Smooth muscle cell (in vitro differentiated cells): ENCODE results near the gene RETREG3. TPM values are rescaled to one million over a fixed set of nuclear protein-coding genes. Genes with fewer than 3 reads are reported as not detected.
"Not testable (repeated sequence)": the region's sequence is repeated elsewhere in the genome, so short reads cannot be mapped to it uniquely, and the experiment has no call there.

Experiments used
- DNase-seq: peaks from one replicate; lab custom pipeline; 2025; ENCODE audit not compliant: unreplicated experiment; lab: John Stamatoyannopoulos, UW
- H2AFZ ChIP-seq: fragments of 200-600 bp; sonication (generic); 2 replicates; pipeline ENCODE4 v1.6.0; 2016; ENCODE audit warnings: antibody characterized with exemption, low read depth, mild to moderate bottlenecking
- H3F3A ChIP-seq: fragments of 200-600 bp; sonication (generic); 2 replicates; pipeline ENCODE4 v1.6.0; 2017; ENCODE audit warnings: antibody characterized with exemption, low read depth
- H3K27ac ChIP-seq: fragments of 200-600 bp; sonication (generic); 2 replicates; pipeline ENCODE4 v1.5.1; 2016; ENCODE audit warnings: low read depth, mild to moderate bottlenecking
- H3K27me3 ChIP-seq: fragments of 200-600 bp; sonication (generic); 2 replicates; pipeline ENCODE4 v1.6.1; 2016; ENCODE audit warnings: low read depth, mild to moderate bottlenecking
- H3K36me3 ChIP-seq: fragments of 200-600 bp; sonication (generic); 2 replicates; pipeline ENCODE4 v1.5.1; 2016; ENCODE audit warnings: low read depth
- H3K4me1 ChIP-seq: fragments of 200-600 bp; sonication (generic); 2 replicates; pipeline ENCODE4 v1.5.1; 2016; ENCODE audit warnings: low read depth
- H3K4me2 ChIP-seq: fragments of 200-600 bp; sonication (generic); 2 replicates; pipeline ENCODE4 v1.6.0; 2016; ENCODE audit warnings: mild to moderate bottlenecking
- H3K4me3 ChIP-seq: fragments of 200-600 bp; sonication (generic); 2 replicates; pipeline ENCODE4 v1.5.1; 2016; ENCODE audit warnings: mild to moderate bottlenecking
- H3K79me2 ChIP-seq: fragments of 200-600 bp; sonication (generic); 2 replicates; pipeline ENCODE4 v1.6.0; 2016; ENCODE audit warnings: low read depth, mild to moderate bottlenecking
- H3K9ac ChIP-seq: fragments of 200-600 bp; sonication (generic); 2 replicates; pipeline ENCODE4 v1.6.0; 2016; ENCODE audit warnings: low read depth
- H3K9me3 ChIP-seq: fragments of 200-600 bp; sonication (generic); replicated peaks from 2 replicates; pipeline ENCODE4 v1.5.1; 2016; ENCODE audit warnings: low read depth
- H4K20me1 ChIP-seq: fragments of 200-600 bp; sonication (generic); 2 replicates; pipeline ENCODE4 v1.6.0; 2016; ENCODE audit warnings: low read depth
- CTCF ChIP-seq: fragments of 200-600 bp; sonication (generic); IDR thresholded peaks from 2 replicates; pipeline ENCODE4 v1.5.1; 2017; ENCODE audit warnings: borderline replicate concordance, mild to moderate bottlenecking, antibody characterized with exemption; ENCODE audit not compliant: insufficient read depth, poor library complexity, severe bottlenecking
- WGBS: methylation state at CpG from one replicate; pipeline ENCODE4 v1.1.7; 2016; ENCODE audit warnings: low lambda C conversion rate; 5-methylcytosine and 5-hydroxymethylcytosine counted together
- polyA plus RNA-seq: library from polyadenylated mRNA; unstranded; fragments of >200 nt; fragmentation: Nextera tagmentation; extraction: Ambion mirVana; gene quantifications from 2 replicates; pipeline ENCODE4 v1.2.1, GENCODE V29; 2016
- total RNA-seq: library from RNA; depleted of rRNA; stranded (reverse); fragments of >200 nt; gene quantifications from 2 replicates; pipeline ENCODE4 v1.2.3, GENCODE V29; 2014

Gene RETREG3
- total and polyA plus RNA-seq, 2 experiments from 2014 or later = 32.6 to 40.4 TPM

- H3F3A ChIP-seq = no peaks in the 10 kb centered on the region
- no peak overlapping the region for H3K9ac ChIP-seq
- no peak overlapping the region for H3K27ac ChIP-seq
- H3K79me2 ChIP-seq = no peaks in the 10 kb centered on the region
- H3K27me3 ChIP-seq = no peaks in the 10 kb centered on the region
- DNase-seq = no peak
- H3K4me3 ChIP-seq = no peak overlapping the region
- no peak overlapping the region for H2AFZ ChIP-seq
- no peaks in the 10 kb centered on the region for H4K20me1 ChIP-seq
- no peak for TF ChIP-seq CTCF
- WGBS = 81% methylated on average over 4 of the region's 4 CpGs
- no peaks in the 10 kb centered on the region for H3K9me3 ChIP-seq
- H3K36me3 ChIP-seq = peaks cover 2% of the 10 kb centered on the region
- H3K4me2 ChIP-seq = no peak overlapping the region
- no peaks in the 10 kb centered on the region for H3K4me1 ChIP-seq
Measured at GRCh38 chr17:42617956-42618431, 8.8 kb upstream of the RETREG3 start.

- WGBS = 98% methylated on average over 17 of the region's 17 CpGs
- DNase-seq = no peak
- H3K9me3 ChIP-seq = no peaks in the 10 kb centered on the region
- no peak overlapping the region for H3K27ac ChIP-seq
- H3K4me1 ChIP-seq = peaks cover 4% of the 10 kb centered on the region
- no peak for TF ChIP-seq CTCF
- H3K27me3 ChIP-seq = no peaks in the 10 kb centered on the region
- no peak overlapping the region for H3K9ac ChIP-seq
- H3K36me3 ChIP-seq = peaks cover 2% of the 10 kb centered on the region
- H4K20me1 ChIP-seq = no peaks in the 10 kb centered on the region
- no peak overlapping the region for H3K4me2 ChIP-seq
- no peak overlapping the region for H3K4me3 ChIP-seq
- H3K79me2 ChIP-seq = peaks cover 14% of the 10 kb centered on the region
- H2AFZ ChIP-seq = no peak overlapping the region
- H3F3A ChIP-seq = no peaks in the 10 kb centered on the region
Measured at GRCh38 chr17:42613699-42614295, 4.6 kb upstream of the RETREG3 start.

GRCh38 chr17:42612013-42612412, 2.8 kb upstream of the RETREG3 start:
- Histone ChIP-seq H3K27me3 (no peaks in the 10 kb centered on the region), H3K4me1 (peaks cover 17% of the 10 kb centered on the region), H3K9ac (no peak overlapping the region), H3K4me3 (no peak overlapping the region), H3K27ac (no peak overlapping the region), H3K9me3 (no peaks in the 10 kb centered on the region), H3K36me3 (peaks cover 2% of the 10 kb centered on the region), H3K79me2 (peaks cover 32% of the 10 kb centered on the region), H3K4me2 (no peak overlapping the region), H3F3A (no peaks in the 10 kb centered on the region), H2AFZ (no peak overlapping the region), H4K20me1 (peaks cover 16% of the 10 kb centered on the region)
- no peak for TF ChIP-seq CTCF
- 100% methylated on average over 4 of the region's 4 CpGs for WGBS
- no peak for DNase-seq

- WGBS = 13% methylated on average over 34 of the region's 42 CpGs
- H3K9me3 ChIP-seq, DNase-seq, H3K27me3 ChIP-seq, H3K36me3 ChIP-seq, H3F3A ChIP-seq: not testable (repeated sequence)
- Histone ChIP-seq H3K4me1 (peaks cover 17% of the 10 kb centered on the region), H3K4me3 (peak overlapping the region; percentile 79), H3K9ac (peak overlapping the region; percentile 75), H2AFZ (peak overlapping the region; percentile 93), H3K79me2 (peaks cover 51% of the 10 kb centered on the region), H3K4me2 (peak overlapping the region; percentile 93), H4K20me1 (peaks cover 35% of the 10 kb centered on the region), H3K27ac (peak overlapping the region; percentile 73)
Measured at GRCh38 chr17:42609814-42610801, 934 bp upstream of the RETREG3 start.
